ENCODE measurements around the gene DOCK7. TPM values are rescaled to one million over a fixed set of nuclear protein-coding genes. Genes with fewer than 3 reads are reported as not detected.

The DOCK7 gene
- total RNA-seq, 1 experiment from 2014 or later = 57.2 TPM

DNA sequence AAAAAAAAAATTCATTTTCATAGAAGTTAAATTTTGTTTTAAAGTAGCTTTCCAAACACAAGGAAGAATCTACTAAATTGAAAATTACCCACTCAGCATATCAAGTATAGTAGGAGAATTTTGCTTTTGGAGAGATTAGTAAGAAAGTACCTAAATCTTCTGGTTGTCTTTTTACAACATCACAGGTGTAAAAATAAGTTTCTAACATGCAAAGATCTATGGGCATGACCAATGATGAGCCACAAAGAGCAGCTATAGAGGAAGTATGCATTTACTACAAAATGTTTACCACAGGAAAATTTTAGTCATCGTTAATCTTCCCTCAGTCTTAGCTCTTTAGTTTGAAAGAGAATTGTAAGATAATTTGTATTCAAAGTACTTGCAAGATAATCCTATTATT lies 62.8 kb downstream of the DOCK7 start:
- CTCF ChIA-PET = no interaction called here

DNA sequence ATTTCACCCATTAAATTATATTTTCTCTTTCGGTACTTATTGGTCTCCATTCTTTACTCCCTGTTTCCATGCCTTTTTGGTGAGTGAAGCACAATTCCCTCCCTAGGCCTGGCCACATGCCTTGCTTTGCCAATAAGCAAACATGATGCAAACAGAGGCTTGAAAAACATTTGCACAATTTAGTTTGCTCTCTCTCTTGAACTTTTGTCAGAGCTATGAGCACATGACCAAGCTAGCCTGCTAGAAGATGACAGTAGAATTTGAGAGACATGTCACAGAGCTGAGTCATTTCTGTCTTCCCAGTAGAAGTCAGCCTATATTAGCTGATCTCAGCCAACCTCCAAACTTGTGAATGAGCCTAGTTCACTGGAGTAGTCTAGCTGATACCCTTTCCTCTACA lies 66.3 kb downstream of the DOCK7 start:
- 0 out of 2 replicates have a peak, but pooled peaks have one; percentile 38 for ATAC-seq
- H3K36me3 ChIP-seq (ENCODE audit: control insufficient read depth, insufficient read depth, low read length) = peaks cover 8% of the 10 kb centered on the region
- ChIA-PET POLR2A (no interaction called here), CTCF (no interaction called here)
- TF ChIP-seq, protein P1, sequence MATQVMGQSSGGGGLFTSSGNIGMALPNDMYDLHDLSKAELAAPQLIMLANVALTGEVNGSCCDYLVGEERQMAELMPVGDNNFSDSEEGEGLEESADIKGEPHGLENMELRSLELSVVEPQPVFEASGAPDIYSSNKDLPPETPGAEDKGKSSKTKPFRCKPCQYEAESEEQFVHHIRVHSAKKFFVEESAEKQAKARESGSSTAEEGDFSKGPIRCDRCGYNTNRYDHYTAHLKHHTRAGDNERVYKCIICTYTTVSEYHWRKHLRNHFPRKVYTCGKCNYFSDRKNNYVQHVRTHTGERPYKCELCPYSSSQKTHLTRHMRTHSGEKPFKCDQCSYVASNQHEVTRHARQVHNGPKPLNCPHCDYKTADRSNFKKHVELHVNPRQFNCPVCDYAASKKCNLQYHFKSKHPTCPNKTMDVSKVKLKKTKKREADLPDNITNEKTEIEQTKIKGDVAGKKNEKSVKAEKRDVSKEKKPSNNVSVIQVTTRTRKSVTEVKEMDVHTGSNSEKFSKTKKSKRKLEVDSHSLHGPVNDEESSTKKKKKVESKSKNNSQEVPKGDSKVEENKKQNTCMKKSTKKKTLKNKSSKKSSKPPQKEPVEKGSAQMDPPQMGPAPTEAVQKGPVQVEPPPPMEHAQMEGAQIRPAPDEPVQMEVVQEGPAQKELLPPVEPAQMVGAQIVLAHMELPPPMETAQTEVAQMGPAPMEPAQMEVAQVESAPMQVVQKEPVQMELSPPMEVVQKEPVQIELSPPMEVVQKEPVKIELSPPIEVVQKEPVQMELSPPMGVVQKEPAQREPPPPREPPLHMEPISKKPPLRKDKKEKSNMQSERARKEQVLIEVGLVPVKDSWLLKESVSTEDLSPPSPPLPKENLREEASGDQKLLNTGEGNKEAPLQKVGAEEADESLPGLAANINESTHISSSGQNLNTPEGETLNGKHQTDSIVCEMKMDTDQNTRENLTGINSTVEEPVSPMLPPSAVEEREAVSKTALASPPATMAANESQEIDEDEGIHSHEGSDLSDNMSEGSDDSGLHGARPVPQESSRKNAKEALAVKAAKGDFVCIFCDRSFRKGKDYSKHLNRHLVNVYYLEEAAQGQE (IDR thresholded peaks at IDR 0.05; ENCODE audit: insufficient read depth in 1 of 2, low read depth in 2 of 2, low read length in 1 of 2) = no peak
- TF ChIP-seq TCF7L2 (IDR thresholded peaks at IDR 0.05; ENCODE audit: low read depth, low read length) (no peak), POLR2AphosphoS5 (IDR thresholded peaks at IDR 0.05; ENCODE audit: low read depth, low read length) (no peak), SIN3A (IDR thresholded peaks at IDR 0.05; ENCODE audit: borderline replicate concordance, insufficient read depth, low read depth, low read length) (no peak)
- TF ChIP-seq, protein P2, sequence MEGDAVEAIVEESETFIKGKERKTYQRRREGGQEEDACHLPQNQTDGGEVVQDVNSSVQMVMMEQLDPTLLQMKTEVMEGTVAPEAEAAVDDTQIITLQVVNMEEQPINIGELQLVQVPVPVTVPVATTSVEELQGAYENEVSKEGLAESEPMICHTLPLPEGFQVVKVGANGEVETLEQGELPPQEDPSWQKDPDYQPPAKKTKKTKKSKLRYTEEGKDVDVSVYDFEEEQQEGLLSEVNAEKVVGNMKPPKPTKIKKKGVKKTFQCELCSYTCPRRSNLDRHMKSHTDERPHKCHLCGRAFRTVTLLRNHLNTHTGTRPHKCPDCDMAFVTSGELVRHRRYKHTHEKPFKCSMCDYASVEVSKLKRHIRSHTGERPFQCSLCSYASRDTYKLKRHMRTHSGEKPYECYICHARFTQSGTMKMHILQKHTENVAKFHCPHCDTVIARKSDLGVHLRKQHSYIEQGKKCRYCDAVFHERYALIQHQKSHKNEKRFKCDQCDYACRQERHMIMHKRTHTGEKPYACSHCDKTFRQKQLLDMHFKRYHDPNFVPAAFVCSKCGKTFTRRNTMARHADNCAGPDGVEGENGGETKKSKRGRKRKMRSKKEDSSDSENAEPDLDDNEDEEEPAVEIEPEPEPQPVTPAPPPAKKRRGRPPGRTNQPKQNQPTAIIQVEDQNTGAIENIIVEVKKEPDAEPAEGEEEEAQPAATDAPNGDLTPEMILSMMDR (IDR thresholded peaks at IDR 0.05) = no peak
- H3K27me3 ChIP-seq (ENCODE audit: control insufficient read depth, insufficient read depth, low read length) = no peaks in the 10 kb centered on the region
- no peak overlapping the region for H3K27ac ChIP-seq (ENCODE audit: low read length)
- H3K9me3 ChIP-seq (ENCODE audit: control insufficient read depth, insufficient read depth, low read depth, low read length) = no peaks in the 10 kb centered on the region
- in situ Hi-C loops (cut with HindIII; ENCODE audit: low pct_unique_long_range_greater_than_20kb, low sequenced_read_pairs) = no loop called here
- peak; percentile 91 for DNase-seq (ENCODE audit: low read depth, low spot score)
- intact Hi-C loops (cut with micrococcal nuclease; ENCODE audit: unreplicated experiment) = no loop called here
- no peaks in the 10 kb centered on the region for H3K4me1 ChIP-seq (ENCODE audit: control insufficient read depth, insufficient read depth, low read length)
- no peak overlapping the region for H3K4me3 ChIP-seq (ENCODE audit: low read depth in 2 of 2, low read length in 2 of 2)
- BruUV-seq (replicated peaks) = no TSS peak

More for the DNA sequence above, 62.8 kb downstream of the DOCK7 start:
- H3K27ac ChIP-seq (ENCODE audit: low read length) = no peak overlapping the region
- DNase-seq (ENCODE audit: low read depth, low spot score) = no peak
- intact Hi-C loops (cut with micrococcal nuclease; ENCODE audit: unreplicated experiment) (no loop called here), in situ Hi-C loops (cut with HindIII; ENCODE audit: low pct_unique_long_range_greater_than_20kb, low sequenced_read_pairs) (no loop called here)
- no peaks in the 10 kb centered on the region for H3K9me3 ChIP-seq (ENCODE audit: control insufficient read depth, insufficient read depth, low read depth, low read length)
- BruUV-seq (replicated peaks) = no TSS peak
- H3K27me3 ChIP-seq (ENCODE audit: control insufficient read depth, insufficient read depth, low read length) = no peaks in the 10 kb centered on the region
- no peak for TF ChIP-seq SIN3A (IDR thresholded peaks at IDR 0.05; ENCODE audit: borderline replicate concordance, insufficient read depth, low read depth, low read length)
- no peak for TF ChIP-seq TCF7L2 (IDR thresholded peaks at IDR 0.05; ENCODE audit: low read depth, low read length)
- POLR2A ChIA-PET = interaction anchor here (0.6 kb wide), 1 partner anchor 57 kb away, joined by 5 read pairs; no protein-coding TSS in a partner anchor
- ATAC-seq = no peak
- no peaks in the 10 kb centered on the region for H3K4me1 ChIP-seq (ENCODE audit: control insufficient read depth, insufficient read depth, low read length)
- no peak overlapping the region for H3K4me3 ChIP-seq (ENCODE audit: low read depth in 2 of 2, low read length in 2 of 2)
- no peaks in the 10 kb centered on the region; the same call in 1 of the 2 replicates for H3K36me3 ChIP-seq (ENCODE audit: control insufficient read depth, insufficient read depth, low read length)

DNA sequence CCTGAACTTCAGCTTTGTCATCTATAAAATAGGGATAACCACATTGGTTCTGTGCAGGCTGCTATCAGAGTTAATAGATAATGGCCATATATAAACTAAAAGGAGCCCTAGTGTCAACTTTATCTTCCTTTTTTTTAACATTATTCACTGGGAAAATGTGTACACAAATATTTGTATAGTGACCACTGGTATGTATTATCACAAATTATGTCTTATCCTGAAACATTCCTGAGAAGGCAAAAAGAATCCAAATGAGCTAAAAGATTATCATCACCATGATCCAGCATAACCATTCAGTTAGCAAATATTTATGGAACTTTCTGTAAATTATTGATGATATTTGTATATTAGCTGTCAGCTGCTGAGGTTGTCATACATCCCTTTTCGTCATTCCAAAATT lies 74.3 kb downstream of the DOCK7 start:
- ChIA-PET CTCF (no interaction called here), POLR2A (no interaction called here)
- H3K27ac ChIP-seq (ENCODE audit: low read length) = no peak overlapping the region
- H3K9me3 ChIP-seq (ENCODE audit: control insufficient read depth, insufficient read depth, low read depth, low read length) = no peaks in the 10 kb centered on the region
- ATAC-seq = no peak
- no peak for DNase-seq (ENCODE audit: low read depth, low spot score)
- TF ChIP-seq, protein P1 (IDR thresholded peaks at IDR 0.05; ENCODE audit: insufficient read depth in 1 of 2, low read depth in 2 of 2, low read length in 1 of 2) = no peak
- no peak for TF ChIP-seq SIN3A (IDR thresholded peaks at IDR 0.05; ENCODE audit: borderline replicate concordance, insufficient read depth, low read depth, low read length)
- TF ChIP-seq, protein P2 (IDR thresholded peaks at IDR 0.05) = no peak
- no peak for TF ChIP-seq POLR2AphosphoS5 (IDR thresholded peaks at IDR 0.05; ENCODE audit: low read depth, low read length)
- no peak for TF ChIP-seq TCF7L2 (IDR thresholded peaks at IDR 0.05; ENCODE audit: low read depth, low read length)
- H3K4me3 ChIP-seq (ENCODE audit: low read depth in 2 of 2, low read length in 2 of 2) = no peak overlapping the region
- intact Hi-C loops (cut with micrococcal nuclease; ENCODE audit: unreplicated experiment) = no loop called here
- H3K4me1 ChIP-seq (ENCODE audit: control insufficient read depth, insufficient read depth, low read length) = peaks cover 3% of the 10 kb centered on the region; the same call in 1 of the 2 replicates
- in situ Hi-C loops (cut with HindIII; ENCODE audit: low pct_unique_long_range_greater_than_20kb, low sequenced_read_pairs) = no loop called here
- no peaks in the 10 kb centered on the region for H3K27me3 ChIP-seq (ENCODE audit: control insufficient read depth, insufficient read depth, low read length)
- peaks cover 2% of the 10 kb centered on the region for H3K36me3 ChIP-seq (ENCODE audit: control insufficient read depth, insufficient read depth, low read length)
- no TSS peak for BruUV-seq (replicated peaks)
